HFFc6 (cell line): ENCODE measurements around the gene TUFT1. TPM values are rescaled to one million over a fixed set of nuclear protein-coding genes. Genes with fewer than 3 reads are reported as not detected.
A peak's percentile ranks its signal among the peaks of the same experiment; 100 is the strongest.

Experiments
- DNase-seq: peaks from one replicate; pipeline ENCODE4 v3.0.0-alpha.2; 2018
- H3K27ac Mint-ChIP-seq: 2 replicates; pipeline ENCODE4 v1.8.0; 2020; ENCODE audit warnings: mild to moderate bottlenecking, mixed read lengths
- H3K27me3 Mint-ChIP-seq: 2 replicates; pipeline ENCODE4 v1.8.0; 2021; ENCODE audit warnings: mild to moderate bottlenecking, moderate library complexity, mixed read lengths; ENCODE audit not compliant: insufficient read depth
- H3K36me3 Mint-ChIP-seq: 2 replicates; pipeline ENCODE4 v1.8.0; 2021; ENCODE audit warnings: low read depth, mixed read lengths
- H3K4me1 Mint-ChIP-seq: 2 replicates; pipeline ENCODE4 v1.8.0; 2020; ENCODE audit warnings: low read depth, mixed read lengths
- H3K4me3 Mint-ChIP-seq: 2 replicates; pipeline ENCODE4 v1.8.0; 2020; ENCODE audit warnings: mild to moderate bottlenecking, moderate library complexity, mixed read lengths
- H3K9me3 Mint-ChIP-seq: 2 replicates; pipeline ENCODE4 v1.8.0; 2020; ENCODE audit warnings: mild to moderate bottlenecking, mixed read lengths
- CTCF ChIP-seq: fragments of 200-600 bp; sonication (generic); IDR thresholded peaks from 2 replicates; pipeline ENCODE4 v1.5.0; 2021; ENCODE audit warnings: antibody characterized with exemption, mild to moderate bottlenecking
- total RNA-seq, 6 experiments: library from RNA; stranded (reverse); fragmentation: NEBNext Ultra II Directional; extraction: Animal tissue kit (Norgen Biotek cat#: 25700); gene quantifications; 2 replicates in 1 of 6; 3 replicates in 5 of 6; pipeline ENCODE4 v1.2.3, GENCODE V29; 2021

The TUFT1 gene
- total RNA-seq, 6 experiments from 2014 or later: 6.5 to 20.2 (median 7.3) TPM

GRCh38 chr1:151537112-151537511 lies 3.0 kb upstream of the TUFT1 start:
- peak overlapping the region; percentile 91 for H3K27ac Mint-ChIP-seq
- DNase-seq: peak; percentile 93
- TF ChIP-seq CTCF: no peak
- H3K9me3 Mint-ChIP-seq: no peaks in the 10 kb centered on the region
- no peak overlapping the region for H3K4me3 Mint-ChIP-seq
- peaks cover 6% of the 10 kb centered on the region for H3K27me3 Mint-ChIP-seq
- H3K36me3 Mint-ChIP-seq: no peaks in the 10 kb centered on the region
- H3K4me1 Mint-ChIP-seq: peaks cover 70% of the 10 kb centered on the region

GRCh38 chr1:151539321-151540020 lies 638 bp upstream of the TUFT1 start:
- TF ChIP-seq CTCF: no peak
- Mint-ChIP-seq H3K27ac (peak overlapping the region; percentile 24; the same call in 1 of the 2 replicates), H3K4me3 (peak overlapping the region; percentile 96), H3K36me3 (no peaks in the 10 kb centered on the region), H3K27me3 (peaks cover 6% of the 10 kb centered on the region), H3K9me3 (no peaks in the 10 kb centered on the region), H3K4me1 (peaks cover 86% of the 10 kb centered on the region)
- peak; percentile 79 for DNase-seq

- peaks cover 79% of the 10 kb centered on the region for H3K4me1 Mint-ChIP-seq
- peak overlapping the region; percentile 80; the same call in 1 of the 2 replicates for H3K27ac Mint-ChIP-seq
- TF ChIP-seq CTCF: no peak
- no peak for DNase-seq
- peak overlapping the region; percentile 96 for H3K4me3 Mint-ChIP-seq
- H3K9me3 Mint-ChIP-seq: no peaks in the 10 kb centered on the region
- peaks cover 6% of the 10 kb centered on the region for H3K27me3 Mint-ChIP-seq
- peaks cover 3% of the 10 kb centered on the region; the same call in 1 of the 2 replicates for H3K36me3 Mint-ChIP-seq
Measured at GRCh38 chr1:151540982-151541377, 871 bp downstream of the TUFT1 start.

GRCh38 chr1:151541752-151542151 lies 1.6 kb downstream of the TUFT1 start:
- H3K4me3 Mint-ChIP-seq: peak overlapping the region; percentile 96
- no peak for TF ChIP-seq CTCF
- H3K27me3 Mint-ChIP-seq: peaks cover 6% of the 10 kb centered on the region
- H3K9me3 Mint-ChIP-seq: no peaks in the 10 kb centered on the region
- H3K27ac Mint-ChIP-seq: peak overlapping the region; percentile 47; the same call in 1 of the 2 replicates
- DNase-seq: no peak
- H3K4me1 Mint-ChIP-seq: peaks cover 79% of the 10 kb centered on the region
- peaks cover 6% of the 10 kb centered on the region; the same call in 1 of the 2 replicates for H3K36me3 Mint-ChIP-seq

- no peak for TF ChIP-seq CTCF
- no peaks in the 10 kb centered on the region for H3K9me3 Mint-ChIP-seq
- peak overlapping the region; percentile 47 for H3K27ac Mint-ChIP-seq
- peaks cover 7% of the 10 kb centered on the region for H3K27me3 Mint-ChIP-seq
- H3K4me1 Mint-ChIP-seq: peaks cover 79% of the 10 kb centered on the region
- H3K36me3 Mint-ChIP-seq: peaks cover 6% of the 10 kb centered on the region; the same call in 1 of the 2 replicates
- DNase-seq: peak; percentile 87
- peak overlapping the region; percentile 96 for H3K4me3 Mint-ChIP-seq
Measured at GRCh38 chr1:151542710-151543129, 2.6 kb downstream of the TUFT1 start.
